ENCODE data around the gene AKNAD1. TPM values are rescaled to one million over a fixed set of nuclear protein-coding genes. Genes with fewer than 3 reads are reported as not detected.

Gene AKNAD1, protein sequence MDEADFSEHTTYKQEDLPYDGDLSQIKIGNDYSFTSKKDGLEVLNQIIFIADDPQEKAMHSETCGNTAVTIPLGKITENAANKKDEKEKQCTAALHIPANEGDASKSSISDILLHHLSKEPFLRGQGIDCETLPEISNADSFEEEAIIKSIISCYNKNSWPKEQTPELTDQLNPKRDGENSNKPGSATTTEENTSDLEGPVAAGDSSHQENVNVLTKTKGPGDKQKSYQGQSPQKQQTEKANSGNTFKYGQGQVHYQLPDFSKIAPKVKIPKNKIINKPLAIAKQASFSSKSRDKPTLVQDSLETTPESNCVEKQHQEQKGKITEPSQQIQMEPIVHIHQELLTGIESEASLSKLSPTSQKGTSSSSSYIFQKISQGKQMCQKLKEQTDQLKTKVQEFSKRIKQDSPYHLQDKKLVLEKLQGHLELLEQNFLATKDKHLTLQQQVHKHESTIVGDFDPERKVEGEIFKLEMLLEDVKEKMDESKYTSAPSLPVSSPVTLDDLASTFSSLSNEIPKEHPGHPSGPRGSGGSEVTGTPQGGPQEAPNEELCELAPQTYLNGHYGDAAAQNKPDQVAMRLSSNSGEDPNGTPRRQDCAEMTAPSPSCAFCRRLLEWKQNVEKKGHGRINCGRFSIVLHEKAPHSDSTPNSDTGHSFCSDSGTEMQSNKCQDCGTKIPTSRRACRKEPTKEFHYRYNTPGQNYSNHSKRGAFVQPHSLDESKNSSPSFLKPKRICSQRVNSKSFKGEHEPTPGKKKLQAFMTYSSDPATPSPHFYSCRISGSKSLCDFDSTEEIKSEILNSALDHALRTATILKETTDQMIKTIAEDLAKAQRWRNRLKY
- 0.07 and 1.8 TPM in 2 replicates for total RNA-seq (2014; rRNA removed)
- Bru-seq, nascent RNA = percentile 21 among the genes with signal in this experiment
- BruChase-seq, experiment 1, labeled RNA remaining after a 6-hour chase = percentile 23 among the genes with signal in this experiment
- BruChase-seq, experiment 2, labeled RNA remaining after a 2-hour chase = percentile 24 among the genes with signal in this experiment
- long read RNA-seq = 0 reads

DNA sequence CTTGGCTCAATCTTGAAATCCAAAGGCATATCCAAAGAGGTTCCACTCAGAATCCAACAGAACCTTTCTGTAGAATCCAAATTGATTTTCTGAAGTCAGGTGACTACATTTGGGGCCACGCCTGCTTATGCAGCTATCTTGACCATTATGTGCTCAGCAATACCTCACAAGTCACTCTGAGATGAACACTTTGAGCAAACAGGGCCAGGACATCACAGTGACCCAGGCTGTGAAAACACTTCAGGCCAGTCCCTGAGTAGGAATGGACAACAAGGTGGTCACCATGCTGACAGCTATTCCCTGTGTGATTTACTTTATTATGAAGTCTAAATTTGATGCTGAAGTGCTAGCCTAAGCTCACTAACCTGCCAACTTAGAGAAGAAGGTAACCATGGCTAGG lies at the start of gene AKNAD1:
AKNAD1 (minus strand) TSS at position 101 of the 400 bp plus-strand sequence. CDS start 4,430 bp downstream, outside the sequence.
- POLR2A ChIA-PET (ENCODE audit: unreplicated experiment) = no interaction called here
- ATAC-seq (no peak), DNase-seq (no peak)
- CTCF ChIA-PET = no interaction called here
- Histone ChIP-seq H3K27ac (ENCODE audit: low read length) (no peak within 1 kb of the TSS), H3F3A (ENCODE audit: low read length, unreplicated experiment) (no peaks in the 10 kb centered on the region), H3K27me3 (ENCODE audit: low read length) (no peaks in the 10 kb centered on the region), H3K79me2 (ENCODE audit: low read length) (no peaks in the 10 kb centered on the region), H3K4me2 (ENCODE audit: low read length) (no peak within 1 kb of the TSS), H4K20me1 (ENCODE audit: low read length) (no peaks in the 10 kb centered on the region), H2AFZ (ENCODE audit: low read length) (no peak within 1 kb of the TSS), H3K9ac (ENCODE audit: low read length) (no peak within 1 kb of the TSS), H3K9me3 (ENCODE audit: low read length) (no peaks in the 10 kb centered on the region), H3K9me2 (replicated peaks; ENCODE audit: low read length) (no peaks in the 10 kb centered on the region), H3K4me1 (ENCODE audit: insufficient read depth, low read length) (no peaks in the 10 kb centered on the region), H3K36me3 (ENCODE audit: low read depth, low read length) (no peaks in the 10 kb centered on the region), H3K4me3 (ENCODE audit: low read length) (no peak within 1 kb of the TSS)
- BruUV-seq (replicated peaks) = no TSS peak
- TF ChIP-seq EZH2phosphoT487 (IDR thresholded peaks at IDR 0.05; ENCODE audit: borderline replicate concordance, low read length) (no peak), EZH2 (IDR thresholded peaks at IDR 0.05; ENCODE audit: low read length, unreplicated experiment) (no peak)
- TF ChIP-seq, protein P1, sequence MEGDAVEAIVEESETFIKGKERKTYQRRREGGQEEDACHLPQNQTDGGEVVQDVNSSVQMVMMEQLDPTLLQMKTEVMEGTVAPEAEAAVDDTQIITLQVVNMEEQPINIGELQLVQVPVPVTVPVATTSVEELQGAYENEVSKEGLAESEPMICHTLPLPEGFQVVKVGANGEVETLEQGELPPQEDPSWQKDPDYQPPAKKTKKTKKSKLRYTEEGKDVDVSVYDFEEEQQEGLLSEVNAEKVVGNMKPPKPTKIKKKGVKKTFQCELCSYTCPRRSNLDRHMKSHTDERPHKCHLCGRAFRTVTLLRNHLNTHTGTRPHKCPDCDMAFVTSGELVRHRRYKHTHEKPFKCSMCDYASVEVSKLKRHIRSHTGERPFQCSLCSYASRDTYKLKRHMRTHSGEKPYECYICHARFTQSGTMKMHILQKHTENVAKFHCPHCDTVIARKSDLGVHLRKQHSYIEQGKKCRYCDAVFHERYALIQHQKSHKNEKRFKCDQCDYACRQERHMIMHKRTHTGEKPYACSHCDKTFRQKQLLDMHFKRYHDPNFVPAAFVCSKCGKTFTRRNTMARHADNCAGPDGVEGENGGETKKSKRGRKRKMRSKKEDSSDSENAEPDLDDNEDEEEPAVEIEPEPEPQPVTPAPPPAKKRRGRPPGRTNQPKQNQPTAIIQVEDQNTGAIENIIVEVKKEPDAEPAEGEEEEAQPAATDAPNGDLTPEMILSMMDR (conservative IDR thresholded peaks at IDR 0.05; ENCODE audit: low read depth, low read length) = no peak
- intact Hi-C loops (cut with micrococcal nuclease) = no loop called here

DNA sequence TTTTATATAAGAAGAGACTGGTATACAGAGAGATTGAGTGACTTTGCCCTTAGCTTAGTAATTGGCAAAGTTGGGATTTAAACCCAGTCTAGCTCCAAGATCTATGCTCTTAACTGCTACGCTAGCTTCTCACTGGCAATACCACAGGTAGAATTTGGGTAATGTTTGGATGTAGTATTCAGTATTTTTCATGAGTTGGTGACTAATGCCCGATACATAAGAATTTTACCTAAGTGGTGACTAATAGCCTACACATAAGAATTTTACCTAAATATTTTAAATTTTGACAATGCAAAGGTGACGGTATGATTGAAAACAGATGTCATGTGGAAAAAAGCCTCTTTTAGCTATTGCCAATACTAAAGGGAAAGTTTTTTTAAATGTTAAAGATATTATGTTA lies 44.2 kb upstream of the AKNAD1 start:
- Histone ChIP-seq H3K9me2 (replicated peaks; ENCODE audit: low read length) (no peaks in the 10 kb centered on the region), H3F3A (ENCODE audit: low read length, unreplicated experiment) (peaks cover 4% of the 10 kb centered on the region), H4K20me1 (ENCODE audit: low read length) (0 out of 2 replicates have a peak, but pooled peaks cover 7% of the 10 kb centered on the region), H2AFZ (ENCODE audit: low read length) (no peak overlapping the region), H3K9me3 (ENCODE audit: low read length) (no peaks in the 10 kb centered on the region), H3K4me2 (ENCODE audit: low read length) (peak overlapping the region; percentile 9; the same call in 1 of the 2 replicates), H3K4me1 (ENCODE audit: insufficient read depth, low read length) (peaks cover 14% of the 10 kb centered on the region), H3K27ac (ENCODE audit: low read length) (no peak overlapping the region), H3K9ac (ENCODE audit: low read length) (no peak overlapping the region), H3K36me3 (ENCODE audit: low read depth, low read length) (peaks cover 24% of the 10 kb centered on the region; the same call in 1 of the 2 replicates), H3K79me2 (ENCODE audit: low read length) (no peaks in the 10 kb centered on the region), H3K27me3 (ENCODE audit: low read length) (no peaks in the 10 kb centered on the region), H3K4me3 (ENCODE audit: low read length) (no peak overlapping the region)
- TF ChIP-seq EZH2 (IDR thresholded peaks at IDR 0.05; ENCODE audit: low read length, unreplicated experiment) (no peak), EZH2phosphoT487 (IDR thresholded peaks at IDR 0.05; ENCODE audit: borderline replicate concordance, low read length) (no peak)
- TF ChIP-seq, protein P1 (conservative IDR thresholded peaks at IDR 0.05; ENCODE audit: low read depth, low read length) = no peak
- CTCF ChIA-PET = interaction anchor here (0.6 kb wide), 1 partner anchor 252 kb away, joined by 3 read pairs; no protein-coding TSS in a partner anchor
- POLR2A ChIA-PET (ENCODE audit: unreplicated experiment) = no interaction called here
- DNase-seq (peak; percentile 63), ATAC-seq (peak; percentile 88)
- intact Hi-C loops (cut with micrococcal nuclease) = no loop called here
- BruUV-seq (replicated peaks) = no TSS peak

All from PC-3 (cell line).